KG1 (cell line): Measurements from ENCODE around the gene PKD1L1.

Experiments used
- DNase-seq: peaks from one replicate; lab custom pipeline; 2025; lab: John Stamatoyannopoulos, UW

PKD1L1 gene

GRCh38 chr7:47905076-47905920 lies 43.0 kb downstream of the PKD1L1 start:
- no peak for DNase-seq

- no peak for DNase-seq
These were observed 46.3 kb downstream of the PKD1L1 start for GRCh38 chr7:47902013-47902412.

DNA sequence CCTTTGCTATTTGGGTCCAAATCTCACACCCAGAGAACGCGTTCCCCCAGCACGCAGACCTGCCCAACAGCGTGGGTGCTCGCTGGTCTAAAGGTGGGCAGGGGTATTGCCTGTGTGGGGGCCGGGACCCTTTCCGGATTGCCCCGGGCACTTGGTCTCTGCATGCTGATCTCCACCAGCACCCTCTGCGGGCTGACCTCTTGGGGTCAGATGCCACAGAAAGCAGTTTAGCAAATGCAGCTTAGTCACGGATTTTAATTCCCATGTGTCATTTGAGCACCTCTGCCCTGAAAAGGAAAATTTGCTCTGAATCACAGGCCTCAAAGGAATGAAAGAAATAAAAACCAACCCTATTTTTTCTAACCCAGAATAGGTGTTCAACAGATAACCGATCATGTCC lies 46.7 kb downstream of the PKD1L1 start:
- no peak for DNase-seq

GRCh38 chr7:47897831-47898230 lies 50.4 kb downstream of the PKD1L1 start:
- DNase-seq, result no peak

- DNase-seq, result no peak
These were observed 51.4 kb downstream of the PKD1L1 start for GRCh38 chr7:47896809-47897423.

DNA sequence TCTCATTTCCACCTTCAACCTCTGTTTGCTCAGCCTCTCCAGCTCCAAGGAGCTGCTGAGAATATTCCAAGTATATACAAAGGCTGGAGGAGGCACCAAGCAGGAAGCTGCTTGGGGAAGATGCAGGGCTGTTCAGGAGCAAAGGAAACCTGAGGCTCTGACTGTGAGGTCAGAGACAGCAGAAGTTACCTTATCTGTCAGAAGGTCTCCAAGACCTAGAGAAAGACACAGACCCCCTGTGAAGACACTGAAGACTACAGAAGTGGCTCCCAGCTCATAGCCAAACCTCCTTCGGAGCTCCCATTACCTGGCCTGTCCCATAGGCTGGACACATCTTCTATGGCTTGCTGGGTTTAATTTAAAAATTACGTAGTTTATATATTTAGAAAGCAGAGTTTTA lies 53.2 kb downstream of the PKD1L1 start:
- DNase-seq, result no peak

DNA sequence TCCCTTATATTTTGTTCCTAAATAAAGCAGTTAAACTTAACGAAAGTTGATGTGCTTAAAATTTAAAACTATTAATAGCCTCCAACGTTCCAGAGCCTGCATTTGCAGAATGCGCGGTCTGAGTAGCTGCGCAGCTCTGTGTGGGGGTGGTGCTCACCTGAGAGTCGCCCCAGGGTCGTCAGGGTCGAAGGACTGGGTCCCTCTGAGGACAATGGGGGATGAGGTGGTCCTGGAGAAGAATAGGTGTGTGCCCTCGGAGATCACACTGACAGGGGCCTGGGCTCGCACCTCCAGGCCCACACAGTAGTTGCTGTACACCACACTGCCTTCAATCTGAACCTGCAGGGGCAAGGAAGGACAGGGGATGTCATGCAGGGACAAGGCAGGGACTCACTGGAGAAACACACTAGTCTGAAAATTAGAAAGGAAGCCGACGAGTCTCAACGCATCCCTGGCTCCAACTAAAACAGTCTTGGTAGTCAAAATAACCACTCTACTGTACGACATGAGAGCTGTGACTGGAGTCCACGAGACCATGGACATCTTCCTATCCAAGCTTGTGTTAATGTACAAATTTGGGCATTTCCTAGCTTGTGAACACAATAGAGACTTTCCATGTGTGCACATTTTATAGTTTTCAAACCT lies 54.4 kb downstream of the PKD1L1 start:
- no peak for DNase-seq

GRCh38 chr7:47893238-47893637 lies 55.0 kb downstream of the PKD1L1 start:
- no peak for DNase-seq

DNA sequence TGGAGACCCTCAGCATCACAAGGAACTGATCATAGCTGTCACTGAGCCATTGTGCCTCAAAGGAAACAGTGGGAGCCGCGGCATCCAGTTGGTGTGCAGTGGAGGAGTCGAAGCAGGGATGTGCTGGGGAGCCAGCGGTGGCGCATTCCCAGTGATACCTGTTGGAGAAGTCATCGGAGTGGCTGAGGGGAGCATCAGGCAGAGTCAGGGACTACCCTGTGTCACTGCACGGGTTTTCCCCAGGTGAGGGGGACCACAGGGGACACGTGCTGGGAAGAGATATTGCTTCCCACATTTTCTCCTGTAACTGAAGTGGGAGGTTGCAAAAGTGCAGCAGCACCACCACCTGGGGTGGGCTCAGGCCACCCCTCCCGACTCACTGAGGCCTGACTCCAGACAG lies 57.7 kb downstream of the PKD1L1 start:
- DNase-seq, result no peak

DNA sequence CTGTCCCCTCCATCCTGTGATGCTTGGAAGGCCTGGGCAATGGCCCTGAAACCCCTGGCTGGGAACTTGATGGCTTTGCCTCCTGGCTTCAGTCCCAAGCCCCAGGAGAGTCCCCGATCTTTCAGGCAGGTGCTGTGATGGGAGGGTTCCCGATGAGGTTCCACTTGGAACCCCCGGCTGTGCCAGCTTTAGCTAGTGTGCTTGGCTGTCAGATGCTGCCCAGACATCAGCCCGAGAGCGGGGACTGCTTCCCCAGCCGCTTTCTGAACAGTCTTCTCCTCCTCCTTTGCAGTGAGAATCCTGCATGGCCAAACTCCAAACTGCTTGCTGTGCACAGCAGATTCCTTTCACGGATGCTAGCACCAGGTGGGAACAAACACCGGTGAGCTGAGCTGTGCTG lies 58.1 kb downstream of the PKD1L1 start:
- DNase-seq, result no peak

- DNase-seq, result no peak
These were observed 58.5 kb downstream of the PKD1L1 start for GRCh38 chr7:47889723-47890122.

GRCh38 chr7:47888371-47889265 lies 59.6 kb downstream of the PKD1L1 start:
- DNase-seq, result no peak

GRCh38 chr7:47887016-47887640 lies 61.1 kb downstream of the PKD1L1 start:
- no peak for DNase-seq

DNA sequence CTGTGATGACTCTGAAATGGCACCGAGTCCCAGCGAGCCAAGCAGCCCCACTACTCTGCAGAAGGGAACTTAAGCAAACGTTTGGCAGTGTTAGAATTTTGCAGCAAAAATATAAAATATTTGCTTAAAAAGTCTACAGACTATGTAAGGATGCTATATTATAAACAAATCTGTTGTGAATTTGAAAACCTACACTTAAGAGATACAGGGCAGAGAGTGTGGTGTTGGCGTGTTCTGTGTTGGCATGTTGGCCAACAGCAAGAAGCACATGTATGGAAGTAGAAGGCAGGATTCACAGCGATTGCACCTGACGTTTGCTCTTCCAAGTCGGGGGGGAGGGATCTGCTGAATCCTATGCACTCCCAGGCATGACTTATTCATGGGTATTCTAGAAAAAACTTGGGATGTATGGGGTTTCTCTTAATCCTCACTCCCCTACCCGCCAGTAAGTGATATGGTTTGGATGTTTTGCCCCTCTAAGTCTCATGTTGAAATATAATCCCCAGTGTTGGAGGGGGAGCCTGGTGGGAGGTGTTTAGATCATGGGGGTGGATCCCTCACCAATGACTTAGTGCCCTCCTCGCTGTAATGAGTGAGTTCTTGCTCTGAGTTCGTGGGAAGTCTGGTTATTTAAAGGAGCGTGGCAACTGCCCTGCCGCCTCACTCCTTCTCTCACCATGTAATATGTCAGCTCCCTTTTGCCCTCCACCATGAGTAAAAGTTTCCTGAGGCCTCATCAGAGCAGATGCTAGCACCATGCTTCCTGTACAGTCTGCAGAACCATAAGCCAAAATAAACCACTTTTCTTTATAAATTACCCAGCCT lies 62.1 kb downstream of the PKD1L1 start:
- DNase-seq, result no peak

DNA sequence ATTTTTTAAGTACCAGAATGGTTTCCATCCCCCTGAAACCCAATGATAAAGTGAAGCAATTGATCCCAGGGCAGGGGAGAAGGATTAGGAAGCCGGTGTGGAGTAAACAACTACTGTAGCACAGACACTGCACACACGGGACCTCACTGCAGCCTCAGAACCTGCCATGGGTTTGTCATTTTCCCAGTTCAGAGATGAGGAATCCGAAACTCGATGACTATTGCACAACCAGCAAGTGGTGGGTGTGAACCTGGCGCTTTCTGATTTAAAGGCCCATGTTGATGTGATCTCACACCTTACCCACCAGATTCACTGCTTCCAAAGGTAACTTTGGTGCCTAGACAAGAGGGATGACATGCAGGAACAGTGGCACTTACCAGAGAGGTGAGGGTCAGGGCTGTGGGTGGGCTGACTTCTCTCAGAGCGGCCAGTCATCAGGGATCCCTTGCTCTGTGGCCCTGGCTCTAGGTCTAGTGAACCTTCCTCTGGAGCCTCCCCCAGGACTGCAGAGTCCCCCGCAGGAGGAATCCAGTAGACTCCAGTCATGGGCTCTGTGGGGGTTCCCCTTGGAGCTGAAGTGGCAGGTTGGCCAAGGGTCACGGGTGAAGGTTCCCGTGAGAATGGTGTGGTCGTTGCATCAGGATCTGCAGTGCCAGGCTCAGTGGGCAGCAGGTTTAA lies 62.8 kb downstream of the PKD1L1 start:
- no peak for DNase-seq

DNA sequence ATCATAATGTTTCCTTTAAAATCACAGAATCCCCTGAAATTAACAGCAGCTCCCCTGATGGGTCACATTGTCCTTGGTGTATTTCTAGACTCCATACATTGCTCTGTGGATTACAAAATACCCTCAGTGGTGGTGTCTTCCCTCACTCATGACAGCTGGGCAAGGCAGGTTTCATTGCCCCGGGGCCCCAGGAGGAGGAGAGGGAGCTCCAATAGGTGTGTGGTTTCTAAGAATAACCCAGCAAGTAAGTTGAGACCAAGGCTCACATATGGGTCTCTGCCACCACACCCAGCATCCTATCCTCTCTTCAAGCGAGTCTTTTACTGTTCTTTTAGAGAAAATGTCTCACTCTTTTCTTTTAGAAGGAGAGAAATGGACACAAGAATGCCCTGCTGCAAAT lies 63.6 kb downstream of the PKD1L1 start:
- no peak for DNase-seq

DNA sequence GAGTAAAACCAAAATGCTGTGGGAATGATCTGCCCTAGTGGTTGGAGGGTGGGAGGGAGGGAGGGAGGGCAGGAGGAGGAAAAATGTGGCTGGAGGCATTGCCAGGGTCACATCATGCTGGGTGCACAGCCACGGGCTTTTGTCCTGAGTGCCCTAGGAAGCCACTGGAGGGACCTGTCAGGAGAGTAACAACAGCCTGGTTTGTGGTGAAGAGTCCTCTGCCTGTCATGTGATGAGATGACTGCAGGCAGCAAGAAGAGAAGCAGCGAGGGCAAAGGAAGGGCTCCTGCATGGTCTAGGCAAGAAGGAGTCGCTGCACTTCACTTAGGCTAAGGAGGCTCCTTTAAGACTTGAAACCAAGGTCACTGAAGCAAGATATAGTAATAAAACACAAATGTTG lies 65.6 kb downstream of the PKD1L1 start:
- no peak for DNase-seq

- no peak for DNase-seq
These were observed 67.0 kb downstream of the PKD1L1 start for GRCh38 chr7:47881256-47881655.

DNA sequence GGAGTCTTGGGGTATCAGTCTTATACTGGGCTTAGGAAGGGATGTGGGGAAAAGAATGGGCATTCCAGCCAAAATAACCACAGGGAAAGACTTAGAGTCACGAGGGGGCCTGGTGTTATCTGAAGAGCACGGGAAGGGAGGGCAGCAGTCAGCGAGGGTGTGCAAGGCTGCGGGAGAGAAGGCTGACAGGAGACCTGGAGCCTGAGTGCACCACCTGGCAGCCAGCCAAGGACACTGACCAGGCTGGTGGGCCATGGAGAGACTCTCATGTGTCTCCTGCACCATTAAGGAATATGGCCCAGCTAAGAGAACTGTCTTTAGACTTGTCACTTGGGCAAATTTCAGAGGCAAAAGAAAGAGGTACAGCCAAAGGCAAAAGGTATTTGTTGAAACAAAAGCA lies 69.6 kb downstream of the PKD1L1 start:
- no peak for DNase-seq

- no peak for DNase-seq
These were observed 70.9 kb downstream of the PKD1L1 start for GRCh38 chr7:47877336-47877735.
